Measurements from ENCODE around the gene MAX. TPM values are rescaled to one million over a fixed set of nuclear protein-coding genes. Genes with fewer than 3 reads are reported as not detected.
A peak's percentile ranks its signal among the peaks of the same experiment; 100 is the strongest.

Gene MAX
- total and polyA plus RNA-seq, 2 of the 13 experiments (the other 11 are each of a cell fraction or from before 2014, with no cell fraction given): 28.5 to 29.3 TPM

DNA sequence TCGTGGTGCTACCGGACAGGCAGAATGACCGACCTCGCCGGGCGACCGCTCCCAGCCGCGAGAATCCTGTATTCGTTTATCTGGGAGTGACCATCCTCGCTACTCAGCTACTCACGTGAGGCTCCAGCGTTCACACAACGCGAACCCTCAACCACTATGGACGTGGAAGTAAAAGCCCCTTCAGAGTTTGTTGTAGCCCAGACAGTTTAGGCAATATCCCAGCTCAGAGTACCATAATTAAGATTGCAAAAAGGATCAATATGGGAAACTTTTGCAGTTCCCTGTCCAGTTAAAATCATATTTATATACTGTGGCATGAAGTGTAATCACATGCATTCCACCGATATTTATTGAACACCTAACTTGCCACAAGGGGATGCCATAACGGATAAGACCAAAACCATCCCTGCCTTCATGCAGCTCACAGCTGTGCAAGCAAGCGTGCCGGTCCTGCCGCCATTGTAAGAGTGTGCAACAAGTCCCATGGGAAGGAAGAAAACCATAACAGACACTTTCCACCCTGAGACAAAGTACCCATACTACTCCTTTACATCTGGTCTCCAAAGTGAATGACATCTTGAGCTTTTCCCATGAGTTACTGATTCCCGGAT is 938 bp upstream of the MAX start (continued):
- TF ChIP-seq, protein P1, sequence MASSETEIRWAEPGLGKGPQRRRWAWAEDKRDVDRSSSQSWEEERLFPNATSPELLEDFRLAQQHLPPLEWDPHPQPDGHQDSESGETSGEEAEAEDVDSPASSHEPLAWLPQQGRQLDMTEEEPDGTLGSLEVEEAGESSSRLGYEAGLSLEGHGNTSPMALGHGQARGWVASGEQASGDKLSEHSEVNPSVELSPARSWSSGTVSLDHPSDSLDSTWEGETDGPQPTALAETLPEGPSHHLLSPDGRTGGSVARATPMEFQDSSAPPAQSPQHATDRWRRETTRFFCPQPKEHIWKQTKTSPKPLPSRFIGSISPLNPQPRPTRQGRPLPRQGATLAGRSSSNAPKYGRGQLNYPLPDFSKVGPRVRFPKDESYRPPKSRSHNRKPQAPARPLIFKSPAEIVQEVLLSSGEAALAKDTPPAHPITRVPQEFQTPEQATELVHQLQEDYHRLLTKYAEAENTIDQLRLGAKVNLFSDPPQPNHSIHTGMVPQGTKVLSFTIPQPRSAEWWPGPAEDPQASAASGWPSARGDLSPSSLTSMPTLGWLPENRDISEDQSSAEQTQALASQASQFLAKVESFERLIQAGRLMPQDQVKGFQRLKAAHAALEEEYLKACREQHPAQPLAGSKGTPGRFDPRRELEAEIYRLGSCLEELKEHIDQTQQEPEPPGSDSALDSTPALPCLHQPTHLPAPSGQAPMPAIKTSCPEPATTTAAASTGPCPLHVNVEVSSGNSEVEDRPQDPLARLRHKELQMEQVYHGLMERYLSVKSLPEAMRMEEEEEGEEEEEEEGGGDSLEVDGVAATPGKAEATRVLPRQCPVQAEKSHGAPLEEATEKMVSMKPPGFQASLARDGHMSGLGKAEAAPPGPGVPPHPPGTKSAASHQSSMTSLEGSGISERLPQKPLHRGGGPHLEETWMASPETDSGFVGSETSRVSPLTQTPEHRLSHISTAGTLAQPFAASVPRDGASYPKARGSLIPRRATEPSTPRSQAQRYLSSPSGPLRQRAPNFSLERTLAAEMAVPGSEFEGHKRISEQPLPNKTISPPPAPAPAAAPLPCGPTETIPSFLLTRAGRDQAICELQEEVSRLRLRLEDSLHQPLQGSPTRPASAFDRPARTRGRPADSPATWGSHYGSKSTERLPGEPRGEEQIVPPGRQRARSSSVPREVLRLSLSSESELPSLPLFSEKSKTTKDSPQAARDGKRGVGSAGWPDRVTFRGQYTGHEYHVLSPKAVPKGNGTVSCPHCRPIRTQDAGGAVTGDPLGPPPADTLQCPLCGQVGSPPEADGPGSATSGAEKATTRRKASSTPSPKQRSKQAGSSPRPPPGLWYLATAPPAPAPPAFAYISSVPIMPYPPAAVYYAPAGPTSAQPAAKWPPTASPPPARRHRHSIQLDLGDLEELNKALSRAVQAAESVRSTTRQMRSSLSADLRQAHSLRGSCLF (CRISPR knock-in tag; IDR thresholded peaks at IDR 0.05; ENCODE audit: borderline replicate concordance): no peak
- TF ChIP-seq ZNF644 (CRISPR knock-in tag; IDR thresholded peaks at IDR 0.05; ENCODE audit: low read depth) (peak; percentile 82), ZSCAN21 (CRISPR knock-in tag; IDR thresholded peaks at IDR 0.05; ENCODE audit: borderline replicate concordance) (0 out of 2 replicates have a peak, but pooled peaks have one; percentile 42), HOXA3 (CRISPR knock-in tag; IDR thresholded peaks at IDR 0.05) (peak; percentile 25; the same call in 1 of the 2 replicates), YY1 (IDR thresholded peaks at IDR 0.05; ENCODE audit: insufficient read depth, insufficient replicate concordance, low read depth, low read length) (peak; percentile 59), NONO (IDR thresholded peaks at IDR 0.05) (no peak), NONO (CRISPR knock-in tag; conservative IDR thresholded peaks at IDR 0.05) (peak; percentile 44; the same call in 1 of the 2 replicates), ZNF136 (CRISPR knock-in tag; IDR thresholded peaks at IDR 0.05; ENCODE audit: low read depth) (0 out of 2 replicates have a peak, but pooled peaks have one; percentile 25), FOXA1 (IDR thresholded peaks at IDR 0.05) (no peak), FOXA1 (CRISPR knock-in tag; IDR thresholded peaks at IDR 0.05) (peak; percentile 17; the same call in 1 of the 2 replicates), ELF4 (CRISPR knock-in tag; IDR thresholded peaks at IDR 0.05; ENCODE audit: borderline replicate concordance) (no peak), ZNF788 (CRISPR knock-in tag; IDR thresholded peaks at IDR 0.05; ENCODE audit: borderline replicate concordance) (0 out of 2 replicates have a peak, but pooled peaks have one; percentile 31), GTF3A (CRISPR knock-in tag; conservative IDR thresholded peaks at IDR 0.05) (no peak), XRCC5 (optimal IDR thresholded peaks at IDR 0.05; ENCODE audit: low read length) (peak; percentile 5)
- TF ChIP-seq, protein P2, sequence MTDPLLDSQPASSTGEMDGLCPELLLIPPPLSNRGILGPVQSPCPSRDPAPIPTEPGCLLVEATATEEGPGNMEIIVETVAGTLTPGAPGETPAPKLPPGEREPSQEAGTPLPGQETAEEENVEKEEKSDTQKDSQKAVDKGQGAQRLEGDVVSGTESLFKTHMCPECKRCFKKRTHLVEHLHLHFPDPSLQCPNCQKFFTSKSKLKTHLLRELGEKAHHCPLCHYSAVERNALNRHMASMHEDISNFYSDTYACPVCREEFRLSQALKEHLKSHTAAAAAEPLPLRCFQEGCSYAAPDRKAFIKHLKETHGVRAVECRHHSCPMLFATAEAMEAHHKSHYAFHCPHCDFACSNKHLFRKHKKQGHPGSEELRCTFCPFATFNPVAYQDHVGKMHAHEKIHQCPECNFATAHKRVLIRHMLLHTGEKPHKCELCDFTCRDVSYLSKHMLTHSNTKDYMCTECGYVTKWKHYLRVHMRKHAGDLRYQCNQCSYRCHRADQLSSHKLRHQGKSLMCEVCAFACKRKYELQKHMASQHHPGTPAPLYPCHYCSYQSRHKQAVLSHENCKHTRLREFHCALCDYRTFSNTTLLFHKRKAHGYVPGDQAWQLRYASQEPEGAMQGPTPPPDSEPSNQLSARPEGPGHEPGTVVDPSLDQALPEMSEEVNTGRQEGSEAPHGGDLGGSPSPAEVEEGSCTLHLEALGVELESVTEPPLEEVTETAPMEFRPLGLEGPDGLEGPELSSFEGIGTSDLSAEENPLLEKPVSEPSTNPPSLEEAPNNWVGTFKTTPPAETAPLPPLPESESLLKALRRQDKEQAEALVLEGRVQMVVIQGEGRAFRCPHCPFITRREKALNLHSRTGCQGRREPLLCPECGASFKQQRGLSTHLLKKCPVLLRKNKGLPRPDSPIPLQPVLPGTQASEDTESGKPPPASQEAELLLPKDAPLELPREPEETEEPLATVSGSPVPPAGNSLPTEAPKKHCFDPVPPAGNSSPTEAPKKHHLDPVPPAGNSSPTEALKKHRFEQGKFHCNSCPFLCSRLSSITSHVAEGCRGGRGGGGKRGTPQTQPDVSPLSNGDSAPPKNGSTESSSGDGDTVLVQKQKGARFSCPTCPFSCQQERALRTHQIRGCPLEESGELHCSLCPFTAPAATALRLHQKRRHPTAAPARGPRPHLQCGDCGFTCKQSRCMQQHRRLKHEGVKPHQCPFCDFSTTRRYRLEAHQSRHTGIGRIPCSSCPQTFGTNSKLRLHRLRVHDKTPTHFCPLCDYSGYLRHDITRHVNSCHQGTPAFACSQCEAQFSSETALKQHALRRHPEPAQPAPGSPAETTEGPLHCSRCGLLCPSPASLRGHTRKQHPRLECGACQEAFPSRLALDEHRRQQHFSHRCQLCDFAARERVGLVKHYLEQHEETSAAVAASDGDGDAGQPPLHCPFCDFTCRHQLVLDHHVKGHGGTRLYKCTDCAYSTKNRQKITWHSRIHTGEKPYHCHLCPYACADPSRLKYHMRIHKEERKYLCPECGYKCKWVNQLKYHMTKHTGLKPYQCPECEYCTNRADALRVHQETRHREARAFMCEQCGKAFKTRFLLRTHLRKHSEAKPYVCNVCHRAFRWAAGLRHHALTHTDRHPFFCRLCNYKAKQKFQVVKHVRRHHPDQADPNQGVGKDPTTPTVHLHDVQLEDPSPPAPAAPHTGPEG (CRISPR knock-in tag; IDR thresholded peaks at IDR 0.05): no peak
- TF ChIP-seq, protein P3, sequence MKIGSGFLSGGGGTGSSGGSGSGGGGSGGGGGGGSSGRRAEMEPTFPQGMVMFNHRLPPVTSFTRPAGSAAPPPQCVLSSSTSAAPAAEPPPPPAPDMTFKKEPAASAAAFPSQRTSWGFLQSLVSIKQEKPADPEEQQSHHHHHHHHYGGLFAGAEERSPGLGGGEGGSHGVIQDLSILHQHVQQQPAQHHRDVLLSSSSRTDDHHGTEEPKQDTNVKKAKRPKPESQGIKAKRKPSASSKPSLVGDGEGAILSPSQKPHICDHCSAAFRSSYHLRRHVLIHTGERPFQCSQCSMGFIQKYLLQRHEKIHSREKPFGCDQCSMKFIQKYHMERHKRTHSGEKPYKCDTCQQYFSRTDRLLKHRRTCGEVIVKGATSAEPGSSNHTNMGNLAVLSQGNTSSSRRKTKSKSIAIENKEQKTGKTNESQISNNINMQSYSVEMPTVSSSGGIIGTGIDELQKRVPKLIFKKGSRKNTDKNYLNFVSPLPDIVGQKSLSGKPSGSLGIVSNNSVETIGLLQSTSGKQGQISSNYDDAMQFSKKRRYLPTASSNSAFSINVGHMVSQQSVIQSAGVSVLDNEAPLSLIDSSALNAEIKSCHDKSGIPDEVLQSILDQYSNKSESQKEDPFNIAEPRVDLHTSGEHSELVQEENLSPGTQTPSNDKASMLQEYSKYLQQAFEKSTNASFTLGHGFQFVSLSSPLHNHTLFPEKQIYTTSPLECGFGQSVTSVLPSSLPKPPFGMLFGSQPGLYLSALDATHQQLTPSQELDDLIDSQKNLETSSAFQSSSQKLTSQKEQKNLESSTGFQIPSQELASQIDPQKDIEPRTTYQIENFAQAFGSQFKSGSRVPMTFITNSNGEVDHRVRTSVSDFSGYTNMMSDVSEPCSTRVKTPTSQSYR (CRISPR knock-in tag; IDR thresholded peaks at IDR 0.05; ENCODE audit: borderline replicate concordance): no peak

All from HepG2 (cell line).